ENCODE results near the gene ATM.
"Not testable (repeated sequence)": the region's sequence is repeated elsewhere in the genome, so short reads cannot be mapped to it uniquely, and the experiment has no call there.

Gene ATM

GRCh38 chr11:108405706-108406105 lies 182.8 kb downstream of the ATM start:
- DNase-seq (ENCODE audit: low read depth), result no peak
- no peak for TF ChIP-seq CTCF (IDR thresholded peaks at IDR 0.05; ENCODE audit: low read length, missing control alignments)
- H3K4me3 ChIP-seq (replicated peaks; ENCODE audit: low read depth, low read length), result no peak overlapping the region

DNA sequence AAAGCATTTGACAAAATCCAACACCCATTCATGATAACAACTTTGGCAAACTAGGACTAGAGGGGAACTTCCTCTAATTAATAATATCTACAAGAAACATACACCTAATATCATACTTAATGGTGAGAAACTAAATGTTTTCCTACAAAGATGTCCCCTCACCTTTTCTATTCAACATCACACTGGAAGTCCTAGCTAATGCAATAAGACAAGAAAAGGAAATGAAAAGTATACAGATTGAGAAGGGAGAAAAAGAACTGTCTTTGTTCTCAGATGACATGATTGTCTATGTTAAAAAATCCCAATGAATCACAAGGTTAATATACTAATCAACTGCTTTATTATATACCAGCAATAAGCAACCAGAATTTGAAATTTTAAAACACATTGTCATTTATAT lies 192.1 kb downstream of the ATM start:
- no peak overlapping the region for H3K4me3 ChIP-seq (replicated peaks; ENCODE audit: low read depth, low read length)
- no peak for DNase-seq (ENCODE audit: low read depth)
- no peak for TF ChIP-seq CTCF (IDR thresholded peaks at IDR 0.05; ENCODE audit: low read length, missing control alignments)

GRCh38 chr11:108417551-108417950 lies 194.7 kb downstream of the ATM start:
- peak; percentile 26 for TF ChIP-seq CTCF (IDR thresholded peaks at IDR 0.05; ENCODE audit: low read length, missing control alignments)
- not testable (repeated sequence) for H3K4me3 ChIP-seq (replicated peaks; ENCODE audit: low read depth, low read length)
- peak; percentile 7 for DNase-seq (ENCODE audit: low read depth)
